ENCODE measurements around the gene TMEM108. TPM values are rescaled to one million over a fixed set of nuclear protein-coding genes. Genes with fewer than 3 reads are reported as not detected.

Gene TMEM108
- total RNA-seq, 4 donors from 2014 or later, result 0.54 to 2.9 (median 1.4) TPM

GRCh38 chr3:133424937-133425869, 387.0 kb downstream of the TMEM108 start:
- WGBS, 2 donors, result 84 to 86% methylated on average over 9 of the region's 9 CpGs
- intact Hi-C loops (cut with DNase I; ENCODE audit: low total_unique reads), result loop anchor here (5.0 kb wide), 1 partner anchor 688 kb away; no protein-coding TSS in a partner anchor

DNA sequence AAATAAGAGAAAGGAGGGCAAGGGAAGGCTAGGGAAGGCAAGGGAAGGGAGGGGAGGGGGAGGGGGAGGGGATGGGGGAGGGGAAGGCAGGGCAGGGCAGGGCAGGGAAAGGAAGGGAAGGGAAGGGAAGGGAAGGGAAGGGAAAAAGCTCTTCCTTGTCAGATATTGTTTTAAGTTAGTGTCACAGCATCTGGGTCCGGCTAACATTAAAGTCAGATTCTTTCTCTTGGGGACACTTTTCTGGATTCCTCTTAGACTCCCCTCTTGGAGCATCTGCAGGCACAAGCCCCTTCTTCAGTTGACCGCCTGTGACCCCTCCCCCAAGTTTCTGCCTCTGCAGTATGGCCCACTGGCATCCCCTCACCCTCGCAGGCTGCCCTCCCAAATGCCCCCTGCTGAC, 387.7 kb downstream of the TMEM108 start:
- WGBS, 2 donors, result 75 to 89% methylated on average over 3 of the region's 3 CpGs
- no peak for DNase-seq (ENCODE audit: low spot score in 2 of 2)
- intact Hi-C loops (cut with DNase I; ENCODE audit: low total_unique reads), result no loop called here
- no peak for TF ChIP-seq CTCF (IDR thresholded peaks at IDR 0.05)
- TF ChIP-seq POLR2A (IDR thresholded peaks at IDR 0.05), result no peak
- no peak overlapping the region for H3K4me3 ChIP-seq (ENCODE audit: low read depth, poor library complexity, severe bottlenecking)

More at GRCh38 chr3:133424937-133425869, 387.0 kb downstream of the TMEM108 start:
- H3K4me3 ChIP-seq (ENCODE audit: low read depth, poor library complexity, severe bottlenecking), result no peak overlapping the region
- TF ChIP-seq POLR2A (IDR thresholded peaks at IDR 0.05) (no peak), CTCF (IDR thresholded peaks at IDR 0.05) (no peak)
- DNase-seq (ENCODE audit: low spot score in 2 of 2), result no peak

DNA sequence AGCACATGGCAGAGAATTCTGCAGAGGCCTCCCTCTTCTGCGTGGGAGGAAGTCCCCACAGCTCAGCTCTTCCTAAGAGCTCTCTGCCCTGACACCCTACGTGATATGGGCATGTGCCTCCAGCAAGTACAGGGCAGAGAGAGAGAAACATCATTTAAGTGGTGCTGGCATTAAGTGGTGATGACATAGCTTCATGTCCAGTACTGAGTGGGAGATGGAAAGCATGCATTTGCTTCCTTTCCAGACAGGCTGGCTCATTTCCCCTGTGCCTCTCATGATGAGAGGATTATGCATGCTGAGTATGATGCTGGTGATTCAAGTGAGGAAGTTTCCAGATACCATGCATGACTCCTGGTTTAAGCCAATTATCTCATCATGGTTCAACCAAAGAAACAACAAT, 388.5 kb downstream of the TMEM108 start:
- WGBS, 2 donors, result 83 to 84% methylated on average over 2 of the region's 2 CpGs
- H3K4me3 ChIP-seq (ENCODE audit: low read depth, poor library complexity, severe bottlenecking), result no peak overlapping the region
- intact Hi-C loops (cut with DNase I; ENCODE audit: low total_unique reads), result no loop called here
- no peak for TF ChIP-seq POLR2A (IDR thresholded peaks at IDR 0.05)
- TF ChIP-seq CTCF (IDR thresholded peaks at IDR 0.05), result no peak
- DNase-seq (ENCODE audit: low spot score in 2 of 2), result no peak

DNA sequence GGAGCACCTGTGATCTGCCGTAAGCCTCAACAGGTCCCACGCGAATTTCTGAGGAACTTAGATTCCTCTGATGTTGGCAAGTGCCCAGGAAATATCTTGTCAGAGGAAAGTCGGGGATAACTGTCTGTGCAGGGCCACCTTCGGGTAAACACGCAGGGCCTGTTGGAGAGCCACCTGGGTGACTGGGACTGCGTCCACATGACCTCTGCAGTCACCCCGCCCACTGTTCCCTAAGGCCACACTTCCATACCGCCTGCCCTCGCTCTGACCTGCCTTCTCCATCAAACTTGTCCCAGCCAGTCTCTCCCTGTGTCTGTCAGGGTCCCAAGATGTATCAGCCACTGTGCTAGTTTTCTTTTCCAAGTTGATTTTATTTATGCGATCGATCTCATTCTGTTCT, 390.4 kb downstream of the TMEM108 start:
- intact Hi-C loops (cut with DNase I; ENCODE audit: low total_unique reads), result no loop called here
- TF ChIP-seq CTCF (IDR thresholded peaks at IDR 0.05) (no peak), POLR2A (IDR thresholded peaks at IDR 0.05) (no peak)
- 43 to 50% methylated on average over 12 of the region's 12 CpGs for WGBS, 2 donors
- no peak overlapping the region for H3K4me3 ChIP-seq (ENCODE audit: low read depth, poor library complexity, severe bottlenecking)
- no peak for DNase-seq (ENCODE audit: low spot score in 2 of 2)

DNA sequence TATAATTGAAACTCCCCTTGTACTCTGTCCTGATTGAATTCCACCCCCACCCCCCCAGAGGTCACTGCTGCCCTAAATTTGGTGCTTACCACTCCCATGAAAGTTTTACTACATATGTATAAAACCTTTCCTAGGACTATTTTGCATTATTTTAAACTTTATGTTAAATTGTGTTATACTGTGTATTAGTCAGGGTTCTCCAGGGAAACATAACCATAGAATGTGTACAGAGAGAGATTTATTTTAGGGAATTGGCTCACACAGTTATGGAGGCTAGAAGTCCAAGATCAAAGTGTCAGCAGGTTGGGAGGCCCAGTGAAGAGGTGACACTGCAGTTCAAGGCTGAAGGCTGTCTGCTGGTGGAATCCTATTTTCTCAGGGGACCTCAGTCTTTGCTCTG, 390.9 kb downstream of the TMEM108 start:
- no peak overlapping the region for H3K4me3 ChIP-seq (ENCODE audit: low read depth, poor library complexity, severe bottlenecking)
- TF ChIP-seq POLR2A (IDR thresholded peaks at IDR 0.05) (no peak), CTCF (IDR thresholded peaks at IDR 0.05) (no peak)
- no peak for DNase-seq (ENCODE audit: low spot score in 2 of 2)
- intact Hi-C loops (cut with DNase I; ENCODE audit: low total_unique reads), result no loop called here

Measured in lower leg skin (tissue), 4 donors.